Myocyte (in vitro differentiated cells): ENCODE data around the gene APOL1. TPM values are rescaled to one million over a fixed set of nuclear protein-coding genes. Genes with fewer than 3 reads are reported as not detected.
"Not testable (repeated sequence)": the region's sequence is repeated elsewhere in the genome, so short reads cannot be mapped to it uniquely, and the experiment has no call there.

Experiments used
- DNase-seq: peaks from one replicate; pipeline ENCODE4 v3.0.0-alpha.2; 2012; ENCODE audit warnings: low read depth
- total RNA-seq: library from RNA; depleted of rRNA; stranded (reverse); fragments of >200 nt; gene quantifications from 2 replicates; pipeline ENCODE4 v1.2.3, GENCODE V29; 2014

APOL1 gene
- total RNA-seq, 1 donor from 2014 or later = 0.86 TPM

GRCh38 chr22:36244522-36245391 lies 8.2 kb upstream of the APOL1 start:
- peak; percentile 59 for DNase-seq

GRCh38 chr22:36245805-36246356 lies 7.1 kb upstream of the APOL1 start:
- DNase-seq = no peak

- no peak for DNase-seq
Observed at GRCh38 chr22:36246718-36247117, 6.2 kb upstream of the APOL1 start.

GRCh38 chr22:36247955-36248354 lies 5.0 kb upstream of the APOL1 start:
- DNase-seq = no peak

- no peak for DNase-seq
Observed at GRCh38 chr22:36249160-36249559, 3.8 kb upstream of the APOL1 start.

- DNase-seq = not testable (repeated sequence)
Observed at GRCh38 chr22:36250292-36250960, 2.5 kb upstream of the APOL1 start.

GRCh38 chr22:36251979-36252608 lies 839 bp upstream of the APOL1 start:
- DNase-seq = not testable (repeated sequence)

- no peak for DNase-seq
Observed at GRCh38 chr22:36253523-36254490, 874 bp downstream of the APOL1 start.

GRCh38 chr22:36255572-36255971 lies 2.6 kb downstream of the APOL1 start:
- not testable (repeated sequence) for DNase-seq

GRCh38 chr22:36256478-36256877 lies 3.5 kb downstream of the APOL1 start:
- no peak for DNase-seq

- DNase-seq = no peak
Observed at GRCh38 chr22:36257308-36257707, 4.4 kb downstream of the APOL1 start.

- no peak for DNase-seq
Observed at GRCh38 chr22:36257948-36258670, 5.2 kb downstream of the APOL1 start.

GRCh38 chr22:36258701-36259614 lies 6.0 kb downstream of the APOL1 start:
- no peak for DNase-seq

GRCh38 chr22:36259615-36260300 lies 6.8 kb downstream of the APOL1 start:
- no peak for DNase-seq

- DNase-seq = not testable (repeated sequence)
Observed at GRCh38 chr22:36261675-36262074, 8.7 kb downstream of the APOL1 start.

GRCh38 chr22:36262307-36262706 lies 9.4 kb downstream of the APOL1 start:
- not testable (repeated sequence) for DNase-seq

GRCh38 chr22:36263216-36263673 lies 10.3 kb downstream of the APOL1 start:
- DNase-seq = not testable (repeated sequence)
